BLaER1 (cell line): Measurements from ENCODE around the gene NDUFS7.

ENCODE experiments used
- H3K27ac ChIP-seq: shearing (Covaris generic); formaldehyde crosslinking; 2 replicates; pipeline ENCODE4 v1.8.1; 2022
- H3K27me3 ChIP-seq: shearing (Covaris generic); formaldehyde crosslinking; 2 replicates; pipeline ENCODE4 v1.8.1; 2022
- H3K36me3 ChIP-seq: shearing (Covaris generic); formaldehyde crosslinking; 2 replicates; pipeline ENCODE4 v1.8.1; 2022
- H3K4me1 ChIP-seq: shearing (Covaris generic); formaldehyde crosslinking; 2 replicates; pipeline ENCODE4 v1.8.1; 2022
- H3K4me2 ChIP-seq: shearing (Covaris generic); formaldehyde crosslinking; 2 replicates; pipeline ENCODE4 v1.8.1; 2022
- H3K4me3 ChIP-seq: shearing (Covaris generic); formaldehyde crosslinking; 2 replicates; pipeline ENCODE4 v1.8.1; 2022
- H3K9ac ChIP-seq: shearing (Covaris generic); formaldehyde crosslinking; 2 replicates; pipeline ENCODE4 v1.8.1; 2022
- H3K9me3 ChIP-seq: shearing (Covaris generic); formaldehyde crosslinking; 2 replicates; pipeline ENCODE4 v1.8.1; 2022
- H4K20me1 ChIP-seq: shearing (Covaris generic); formaldehyde crosslinking; 2 replicates; pipeline ENCODE4 v1.8.1; 2022
- Cebpa-rat ChIP-seq: shearing (Covaris generic); IDR thresholded peaks from 2 replicates; pipeline ENCODE4 v1.8.1; 2022

Gene NDUFS7

GRCh38 chr19:1364070-1364704 lies 19.5 kb upstream of the NDUFS7 start:
- peaks cover 100% of the 10 kb centered on the region for H3K4me1 ChIP-seq
- H3K27me3 ChIP-seq: no peaks in the 10 kb centered on the region
- H3K4me3 ChIP-seq: peak overlapping the region; percentile 58
- TF ChIP-seq Cebpa-rat: no peak
- H3K27ac ChIP-seq: peak overlapping the region; percentile 86
- peak overlapping the region; percentile 70 for H3K9ac ChIP-seq
- no peaks in the 10 kb centered on the region for H3K9me3 ChIP-seq
- peaks cover 9% of the 10 kb centered on the region; the same call in 1 of the 2 replicates for H4K20me1 ChIP-seq
- peaks cover 35% of the 10 kb centered on the region for H3K36me3 ChIP-seq
- peak overlapping the region; percentile 99 for H3K4me2 ChIP-seq

DNA sequence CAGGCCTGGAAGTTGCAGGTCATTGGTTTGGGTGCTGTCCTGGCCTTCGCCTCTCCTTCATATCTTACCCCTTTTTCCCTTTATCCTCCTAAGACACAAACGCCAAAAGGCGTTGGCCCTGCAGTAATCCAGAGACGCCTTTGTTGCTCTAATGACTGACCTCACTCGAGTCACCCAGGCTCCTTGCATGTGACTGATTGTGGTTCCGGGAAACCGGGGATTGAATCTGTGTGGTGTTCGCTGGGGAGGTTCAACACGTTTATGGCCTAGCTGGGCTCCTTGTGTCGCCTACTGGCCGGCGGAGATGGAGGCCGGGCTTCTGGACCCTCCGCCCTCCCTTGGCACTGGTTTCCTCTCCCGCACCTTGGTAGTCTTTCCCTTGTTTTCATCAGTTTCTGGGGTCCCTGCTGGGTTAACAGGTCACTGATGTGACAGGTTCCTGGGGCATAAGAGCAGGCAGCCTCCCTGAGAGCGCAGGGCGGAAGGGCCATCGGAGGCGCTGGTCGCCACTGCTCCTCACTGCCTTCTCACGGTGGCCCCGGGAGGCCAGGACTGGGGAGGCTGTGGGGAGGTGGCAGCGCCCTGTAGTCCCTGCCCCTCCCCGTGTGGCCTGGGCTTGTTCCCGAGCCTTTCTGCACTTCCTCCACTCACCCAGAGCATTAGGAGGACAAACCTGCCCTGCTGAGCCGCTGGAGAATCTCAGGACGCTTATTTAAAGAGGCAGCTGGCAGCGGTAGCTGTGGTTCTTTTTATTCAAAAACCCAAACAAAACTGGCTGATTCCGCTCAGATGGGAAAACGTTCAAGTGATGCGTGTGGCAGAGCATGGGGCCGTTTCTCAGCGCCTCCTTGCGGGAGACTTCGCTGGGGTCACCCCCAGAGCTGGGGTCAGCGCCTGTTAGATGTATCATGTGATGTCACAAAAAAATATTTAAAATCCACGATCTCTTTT lies 18.1 kb upstream of the NDUFS7 start:
- Histone ChIP-seq H3K36me3 (peaks cover 35% of the 10 kb centered on the region), H3K9ac (peak overlapping the region; percentile 72), H3K9me3 (no peaks in the 10 kb centered on the region), H3K27me3 (no peaks in the 10 kb centered on the region), H3K27ac (peak overlapping the region; percentile 86), H3K4me3 (no peak overlapping the region), H3K4me1 (peaks cover 100% of the 10 kb centered on the region), H3K4me2 (peak overlapping the region; percentile 99), H4K20me1 (peaks cover 2% of the 10 kb centered on the region; the same call in 1 of the 2 replicates)
- TF ChIP-seq Cebpa-rat: no peak

GRCh38 chr19:1366296-1366695 lies 17.4 kb upstream of the NDUFS7 start:
- Histone ChIP-seq H3K4me3 (no peak overlapping the region), H3K27me3 (no peaks in the 10 kb centered on the region), H3K27ac (peak overlapping the region; percentile 86), H3K9ac (peak overlapping the region; percentile 72), H4K20me1 (no peaks in the 10 kb centered on the region; the same call in 1 of the 2 replicates), H3K4me1 (peaks cover 100% of the 10 kb centered on the region), H3K4me2 (peak overlapping the region; percentile 99), H3K36me3 (peaks cover 33% of the 10 kb centered on the region), H3K9me3 (no peaks in the 10 kb centered on the region)
- TF ChIP-seq Cebpa-rat: no peak

- peaks cover 33% of the 10 kb centered on the region for H3K36me3 ChIP-seq
- peaks cover 100% of the 10 kb centered on the region for H3K4me1 ChIP-seq
- peak overlapping the region; percentile 99 for H3K4me2 ChIP-seq
- H4K20me1 ChIP-seq: no peaks in the 10 kb centered on the region; the same call in 1 of the 2 replicates
- no peak; the same call in 1 of the 2 replicates for TF ChIP-seq Cebpa-rat
- H3K9me3 ChIP-seq: no peaks in the 10 kb centered on the region
- H3K27me3 ChIP-seq: no peaks in the 10 kb centered on the region
- H3K9ac ChIP-seq: peak overlapping the region; percentile 72
- H3K4me3 ChIP-seq: no peak overlapping the region
- peak overlapping the region; percentile 86 for H3K27ac ChIP-seq
These were observed 16.5 kb upstream of the NDUFS7 start for GRCh38 chr19:1366899-1367870.

DNA sequence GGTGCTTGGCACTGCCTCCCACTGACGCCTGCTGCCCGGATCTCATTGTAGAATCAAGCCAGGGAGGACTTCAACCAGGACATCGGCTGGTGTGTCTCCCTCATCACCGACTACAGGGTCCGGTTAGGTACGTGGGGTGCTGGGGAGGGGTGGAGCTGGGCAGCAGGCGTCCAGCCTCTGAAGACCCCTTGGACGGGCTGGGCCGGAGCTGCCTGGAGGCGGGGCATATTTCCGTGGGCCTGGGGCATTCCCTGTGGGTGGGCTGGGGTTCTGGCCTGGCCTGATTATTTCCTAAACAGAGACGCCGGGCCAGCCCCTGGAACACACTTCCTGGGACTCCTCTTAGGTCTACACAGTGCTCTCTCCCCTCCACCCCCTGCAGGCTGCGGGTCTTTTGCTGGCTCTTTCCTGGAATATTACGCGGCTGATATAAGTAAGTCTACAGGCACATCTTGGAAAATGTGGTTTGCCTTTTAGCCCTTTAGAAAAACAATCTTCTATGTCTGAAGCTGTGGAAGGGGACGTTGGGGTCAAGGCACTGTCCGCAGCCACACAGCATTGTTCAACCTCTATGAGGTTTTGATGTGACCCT lies 14.4 kb upstream of the NDUFS7 start:
- Histone ChIP-seq H4K20me1 (no peaks in the 10 kb centered on the region), H3K27ac (no peak overlapping the region), H3K9me3 (no peaks in the 10 kb centered on the region), H3K36me3 (peaks cover 48% of the 10 kb centered on the region), H3K9ac (no peak overlapping the region), H3K4me1 (peaks cover 80% of the 10 kb centered on the region), H3K4me3 (no peak overlapping the region), H3K27me3 (no peaks in the 10 kb centered on the region), H3K4me2 (peak overlapping the region; percentile 99)
- TF ChIP-seq Cebpa-rat: no peak

GRCh38 chr19:1370579-1371361 lies 12.9 kb upstream of the NDUFS7 start:
- Histone ChIP-seq H3K4me2 (peak overlapping the region; percentile 99), H3K4me3 (peak overlapping the region; percentile 52; the same call in 1 of the 2 replicates), H3K27ac (peak overlapping the region; percentile 66), H3K9me3 (no peaks in the 10 kb centered on the region), H3K9ac (peak overlapping the region; percentile 56), H4K20me1 (no peaks in the 10 kb centered on the region), H3K36me3 (peaks cover 55% of the 10 kb centered on the region), H3K4me1 (peaks cover 68% of the 10 kb centered on the region), H3K27me3 (no peaks in the 10 kb centered on the region)
- TF ChIP-seq Cebpa-rat: peak; percentile 67; the same call in 1 of the 2 replicates

GRCh38 chr19:1373042-1373533 lies 10.6 kb upstream of the NDUFS7 start:
- Histone ChIP-seq H3K9me3 (no peaks in the 10 kb centered on the region), H3K9ac (0 out of 2 replicates have a peak overlapping the region, but pooled peaks have one; percentile 7), H3K27ac (no peak overlapping the region)

More at GRCh38 chr19:1373042-1373533, 10.6 kb upstream of the NDUFS7 start:
- Histone ChIP-seq H3K4me1 (peaks cover 46% of the 10 kb centered on the region), H4K20me1 (peaks cover 12% of the 10 kb centered on the region; the same call in 1 of the 2 replicates), H3K4me3 (no peak overlapping the region), H3K4me2 (no peak overlapping the region), H3K27me3 (no peaks in the 10 kb centered on the region), H3K36me3 (peaks cover 66% of the 10 kb centered on the region)
- TF ChIP-seq Cebpa-rat: no peak
